ENCODE measurements around the gene AFF3.

Gene AFF3

DNA sequence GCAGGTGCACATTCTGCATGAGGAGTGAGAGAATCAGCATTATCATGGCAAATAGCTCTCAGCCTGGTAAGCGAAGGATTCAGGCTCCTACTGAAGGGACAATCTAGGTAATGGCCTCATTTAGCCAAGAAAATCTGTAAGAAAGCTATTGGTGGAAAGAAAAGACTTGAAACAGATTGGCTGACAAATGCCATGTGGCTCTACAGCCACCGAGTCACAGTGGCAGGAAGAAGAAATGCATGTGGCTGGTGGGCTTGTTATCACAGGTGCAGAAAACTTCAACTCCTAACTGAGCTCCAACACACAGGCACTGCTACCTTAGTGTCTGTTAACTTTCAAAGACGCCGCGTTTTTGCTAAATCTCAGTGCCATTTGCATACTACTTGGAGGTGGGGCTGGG is 592.0 kb downstream of the AFF3 start:
- Histone ChIP-seq H2AK5ac (ENCODE audit: low read length) (no peak overlapping the region), H2AFZ (ENCODE audit: insufficient read depth, low read length, poor library complexity) (no peak overlapping the region), H2BK120ac (ENCODE audit: insufficient read depth, low read length, poor library complexity) (no peak overlapping the region), H3K36me3 (ENCODE audit: control insufficient read depth in 1 of 2, insufficient read depth in 2 of 2, low read length in 2 of 2) (no peaks in the 10 kb centered on the region), H3K27ac (ENCODE audit: low read depth, low read length) (no peak overlapping the region), H4K12ac (ENCODE audit: low read depth, low read length) (no peak overlapping the region), H3K18ac (ENCODE audit: low read length) (no peak overlapping the region), H4K8ac (ENCODE audit: low read depth, low read length) (no peak overlapping the region), H3K14ac (ENCODE audit: low read length) (no peak overlapping the region), H4K91ac (ENCODE audit: low read depth, low read length) (no peak overlapping the region), H3K4me1 (ENCODE audit: control insufficient read depth in 1 of 2, insufficient read depth in 2 of 2, low read length in 2 of 2) (no peaks in the 10 kb centered on the region), H3K9ac (ENCODE audit: low read length) (no peak overlapping the region), H2BK12ac (ENCODE audit: low read length) (no peak overlapping the region), H3K4ac (ENCODE audit: low read depth, low read length) (no peak overlapping the region), H3K4me3 (ENCODE audit: low read depth, low read length) (no peak overlapping the region), H3K79me1 (ENCODE audit: low read length) (no peaks in the 10 kb centered on the region), H3K23ac (ENCODE audit: low read length) (peak overlapping the region; percentile 71), H3K27me3 (ENCODE audit: insufficient read depth, low read length) (no peaks in the 10 kb centered on the region), H3K4me2 (ENCODE audit: low read length) (no peak overlapping the region), H2BK5ac (ENCODE audit: low read depth, low read length, poor library complexity) (no peak overlapping the region), H3K9me3 (ENCODE audit: insufficient read depth, low read depth, low read length) (no peaks in the 10 kb centered on the region), H3K79me2 (ENCODE audit: control insufficient read depth, insufficient read depth, low read length, poor library complexity) (no peaks in the 10 kb centered on the region)
- WGBS (ENCODE audit: extremely low coverage, insufficient coverage, insufficient read length): no CpG with 5 or more reads among the region's 5 CpGs
- no peak for DNase-seq

- no peak overlapping the region for H3K23ac ChIP-seq (ENCODE audit: low read length)
- no peak overlapping the region for H2AFZ ChIP-seq (ENCODE audit: insufficient read depth, low read length, poor library complexity)
- no peak overlapping the region for H2BK120ac ChIP-seq (ENCODE audit: insufficient read depth, low read length, poor library complexity)
- H3K27me3 ChIP-seq (ENCODE audit: insufficient read depth, low read length): no peaks in the 10 kb centered on the region
- no peak overlapping the region for H3K4me2 ChIP-seq (ENCODE audit: low read length)
- no peak overlapping the region for H3K27ac ChIP-seq (ENCODE audit: low read depth, low read length)
- no peaks in the 10 kb centered on the region for H3K9me3 ChIP-seq (ENCODE audit: insufficient read depth, low read depth, low read length)
- DNase-seq: no peak
- H3K9ac ChIP-seq (ENCODE audit: low read length): no peak overlapping the region
- H3K4ac ChIP-seq (ENCODE audit: low read depth, low read length): no peak overlapping the region
- WGBS (ENCODE audit: extremely low coverage, insufficient coverage, insufficient read length): no CpG with 5 or more reads among the region's 3 CpGs
- no peak overlapping the region for H2BK5ac ChIP-seq (ENCODE audit: low read depth, low read length, poor library complexity)
- H3K4me1 ChIP-seq (ENCODE audit: control insufficient read depth in 1 of 2, insufficient read depth in 2 of 2, low read length in 2 of 2): no peaks in the 10 kb centered on the region
- no peak overlapping the region for H3K18ac ChIP-seq (ENCODE audit: low read length)
- H3K4me3 ChIP-seq (ENCODE audit: low read depth, low read length): no peak overlapping the region
- no peak overlapping the region for H4K12ac ChIP-seq (ENCODE audit: low read depth, low read length)
- no peak overlapping the region for H2AK5ac ChIP-seq (ENCODE audit: low read length)
- H3K14ac ChIP-seq (ENCODE audit: low read length): no peak overlapping the region
- H2BK12ac ChIP-seq (ENCODE audit: low read length): no peak overlapping the region
- no peaks in the 10 kb centered on the region for H3K36me3 ChIP-seq (ENCODE audit: control insufficient read depth in 1 of 2, insufficient read depth in 2 of 2, low read length in 2 of 2)
- H4K91ac ChIP-seq (ENCODE audit: low read depth, low read length): no peak overlapping the region
- no peaks in the 10 kb centered on the region for H3K79me2 ChIP-seq (ENCODE audit: control insufficient read depth, insufficient read depth, low read length, poor library complexity)
- no peak overlapping the region for H4K8ac ChIP-seq (ENCODE audit: low read depth, low read length)
- H3K79me1 ChIP-seq (ENCODE audit: low read length): no peaks in the 10 kb centered on the region
Measured at GRCh38 chr2:99545604-99546003, 596.8 kb downstream of the AFF3 start.

DNA sequence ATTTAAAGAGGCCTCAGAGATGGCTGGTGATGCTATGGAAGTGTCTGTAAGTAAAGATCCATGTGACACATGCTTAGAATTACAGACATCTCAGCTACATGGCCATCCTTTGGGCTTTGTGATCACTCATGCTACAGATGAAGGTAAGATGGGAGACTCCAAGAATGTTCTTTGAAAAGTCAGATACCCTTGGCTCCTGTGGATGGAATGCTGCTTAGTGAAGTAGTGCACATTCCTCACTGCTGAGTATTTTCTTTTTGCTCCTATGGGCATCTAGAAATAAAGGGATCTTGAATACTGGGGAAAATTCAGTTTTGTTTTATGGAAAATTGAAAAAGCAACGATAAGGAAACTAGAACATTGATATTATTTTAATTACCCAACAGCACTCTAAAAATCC is 597.3 kb downstream of the AFF3 start:
- Histone ChIP-seq H2AFZ (ENCODE audit: insufficient read depth, low read length, poor library complexity) (no peak overlapping the region), H3K9ac (ENCODE audit: low read length) (no peak overlapping the region), H3K27me3 (ENCODE audit: insufficient read depth, low read length) (no peaks in the 10 kb centered on the region), H2BK5ac (ENCODE audit: low read depth, low read length, poor library complexity) (no peak overlapping the region), H3K36me3 (ENCODE audit: control insufficient read depth in 1 of 2, insufficient read depth in 2 of 2, low read length in 2 of 2) (no peaks in the 10 kb centered on the region), H2BK120ac (ENCODE audit: insufficient read depth, low read length, poor library complexity) (no peak overlapping the region), H4K91ac (ENCODE audit: low read depth, low read length) (no peak overlapping the region), H4K8ac (ENCODE audit: low read depth, low read length) (no peak overlapping the region), H3K4me1 (ENCODE audit: control insufficient read depth in 1 of 2, insufficient read depth in 2 of 2, low read length in 2 of 2) (no peaks in the 10 kb centered on the region), H3K27ac (ENCODE audit: low read depth, low read length) (no peak overlapping the region), H3K4ac (ENCODE audit: low read depth, low read length) (no peak overlapping the region), H3K79me1 (ENCODE audit: low read length) (no peaks in the 10 kb centered on the region), H2AK5ac (ENCODE audit: low read length) (no peak overlapping the region), H3K79me2 (ENCODE audit: control insufficient read depth, insufficient read depth, low read length, poor library complexity) (no peaks in the 10 kb centered on the region), H4K12ac (ENCODE audit: low read depth, low read length) (no peak overlapping the region), H3K14ac (ENCODE audit: low read length) (no peak overlapping the region), H3K4me2 (ENCODE audit: low read length) (no peak overlapping the region), H3K18ac (ENCODE audit: low read length) (no peak overlapping the region), H2BK12ac (ENCODE audit: low read length) (no peak overlapping the region), H3K9me3 (ENCODE audit: insufficient read depth, low read depth, low read length) (no peaks in the 10 kb centered on the region), H3K4me3 (ENCODE audit: low read depth, low read length) (no peak overlapping the region), H3K23ac (ENCODE audit: low read length) (no peak overlapping the region)
- peak; percentile 78 to 91 for DNase-seq
- WGBS (ENCODE audit: extremely low coverage, insufficient coverage, insufficient read length): no CpG with 5 or more reads among the region's 1 CpG

GRCh38 chr2:99544608-99545007 is 597.8 kb downstream of the AFF3 start:
- Histone ChIP-seq H3K36me3 (ENCODE audit: control insufficient read depth in 1 of 2, insufficient read depth in 2 of 2, low read length in 2 of 2) (no peaks in the 10 kb centered on the region), H3K23ac (ENCODE audit: low read length) (no peak overlapping the region), H3K9me3 (ENCODE audit: insufficient read depth, low read depth, low read length) (no peaks in the 10 kb centered on the region), H3K4me2 (ENCODE audit: low read length) (no peak overlapping the region), H3K14ac (ENCODE audit: low read length) (no peak overlapping the region), H3K27ac (ENCODE audit: low read depth, low read length) (no peak overlapping the region), H3K9ac (ENCODE audit: low read length) (no peak overlapping the region), H3K79me2 (ENCODE audit: control insufficient read depth, insufficient read depth, low read length, poor library complexity) (no peaks in the 10 kb centered on the region), H2BK5ac (ENCODE audit: low read depth, low read length, poor library complexity) (no peak overlapping the region), H2AK5ac (ENCODE audit: low read length) (no peak overlapping the region), H4K8ac (ENCODE audit: low read depth, low read length) (no peak overlapping the region), H2AFZ (ENCODE audit: insufficient read depth, low read length, poor library complexity) (no peak overlapping the region), H3K18ac (ENCODE audit: low read length) (no peak overlapping the region), H2BK12ac (ENCODE audit: low read length) (no peak overlapping the region), H4K91ac (ENCODE audit: low read depth, low read length) (no peak overlapping the region), H3K4ac (ENCODE audit: low read depth, low read length) (no peak overlapping the region), H3K79me1 (ENCODE audit: low read length) (no peaks in the 10 kb centered on the region), H3K27me3 (ENCODE audit: insufficient read depth, low read length) (no peaks in the 10 kb centered on the region), H3K4me3 (ENCODE audit: low read depth, low read length) (no peak overlapping the region), H4K12ac (ENCODE audit: low read depth, low read length) (no peak overlapping the region), H3K4me1 (ENCODE audit: control insufficient read depth in 1 of 2, insufficient read depth in 2 of 2, low read length in 2 of 2) (no peaks in the 10 kb centered on the region), H2BK120ac (ENCODE audit: insufficient read depth, low read length, poor library complexity) (no peak overlapping the region)
- WGBS (ENCODE audit: extremely low coverage, insufficient coverage, insufficient read length): no CpG with 5 or more reads among the region's 6 CpGs
- DNase-seq: no peak
